Spleen (tissue), 7 donors: ENCODE results near the gene EGFR.

Source experiments
- CTCF ChIP-seq, 11 experiments: fragments of 200-600 bp in 7 of 11; fragments of 450-650 bp in 4 of 11; sonication (generic) in 4 of 11; IDR thresholded peaks in 8 of 11; conservative IDR thresholded peaks in 3 of 11; 1 replicate in 7 of 11; 2 replicates in 4 of 11; pipeline versions ENCODE4 v1.4.0 to v1.8.0; 2016 to 2021; ENCODE audit warnings: antibody characterized with exemption in 11 of 11, inconsistent platforms in 4 of 11, mild to moderate bottlenecking in 1 of 11
- POLR2A ChIP-seq, 3 donors: fragments of 450-650 bp; IDR thresholded peaks; one replicate each; pipeline ENCODE4 v1.5.1; 2017; ENCODE audit warnings: antibody characterized with exemption in 3 of 3, mild to moderate bottlenecking in 1 of 3
- donor health status: DM: no; HTN: no; CAD: no; lungs with moderate emphysema.
- donor health status: DM: no; HTN: no; CAD: no.
- donor health status: DM: no; HTN: no; CAD: no.

DNA sequence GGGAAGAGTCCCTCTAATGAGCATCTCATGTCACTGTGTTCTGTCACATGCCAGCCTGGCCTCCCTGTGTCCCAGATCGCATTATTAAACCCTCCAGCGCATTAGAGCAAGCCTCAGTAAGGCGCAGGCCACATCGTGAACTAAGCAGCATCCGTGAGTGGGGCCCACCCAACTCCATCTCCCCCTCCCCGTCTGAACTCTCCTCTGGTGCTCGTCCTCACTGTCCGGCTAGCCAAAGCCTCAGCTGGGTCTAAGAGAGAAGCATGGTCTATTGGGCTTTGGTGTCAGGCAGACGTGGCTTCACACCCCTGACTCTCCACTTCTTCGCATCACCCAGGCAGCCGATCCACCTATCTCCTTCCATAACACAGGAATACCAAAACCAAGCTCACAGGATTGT, 181.6 kb downstream of the EGFR start:
- TF ChIP-seq CTCF (IDR thresholded peaks at IDR 0.05 in 8 of 11, conservative IDR thresholded peaks at IDR 0.05 in 3 of 11) (no peak), POLR2A (IDR thresholded peaks at IDR 0.05) (no peak)
